Measurements from ENCODE around the gene VENTX.

DNA sequence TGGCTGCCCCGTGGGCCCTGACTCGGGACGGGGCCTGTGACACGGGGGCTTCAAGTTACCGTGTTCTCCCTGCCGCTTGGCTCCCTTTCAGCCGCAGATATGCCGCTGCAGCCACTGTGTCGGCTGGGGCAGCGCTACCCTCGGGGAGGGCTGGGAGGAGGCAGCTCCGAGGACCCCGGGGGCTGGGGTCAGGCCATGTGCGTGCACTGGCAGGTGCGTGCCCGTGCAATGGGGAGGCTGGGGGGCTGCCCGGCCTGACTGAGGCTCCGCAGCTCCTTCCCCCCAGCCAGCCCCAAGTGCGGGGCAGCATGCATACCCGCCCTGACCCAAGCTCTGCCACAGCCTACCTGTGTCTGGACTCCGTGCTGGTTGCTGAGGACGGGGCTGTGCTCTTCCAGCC lies 48.4 kb upstream of the VENTX start:
- TF ChIP-seq, protein P1, sequence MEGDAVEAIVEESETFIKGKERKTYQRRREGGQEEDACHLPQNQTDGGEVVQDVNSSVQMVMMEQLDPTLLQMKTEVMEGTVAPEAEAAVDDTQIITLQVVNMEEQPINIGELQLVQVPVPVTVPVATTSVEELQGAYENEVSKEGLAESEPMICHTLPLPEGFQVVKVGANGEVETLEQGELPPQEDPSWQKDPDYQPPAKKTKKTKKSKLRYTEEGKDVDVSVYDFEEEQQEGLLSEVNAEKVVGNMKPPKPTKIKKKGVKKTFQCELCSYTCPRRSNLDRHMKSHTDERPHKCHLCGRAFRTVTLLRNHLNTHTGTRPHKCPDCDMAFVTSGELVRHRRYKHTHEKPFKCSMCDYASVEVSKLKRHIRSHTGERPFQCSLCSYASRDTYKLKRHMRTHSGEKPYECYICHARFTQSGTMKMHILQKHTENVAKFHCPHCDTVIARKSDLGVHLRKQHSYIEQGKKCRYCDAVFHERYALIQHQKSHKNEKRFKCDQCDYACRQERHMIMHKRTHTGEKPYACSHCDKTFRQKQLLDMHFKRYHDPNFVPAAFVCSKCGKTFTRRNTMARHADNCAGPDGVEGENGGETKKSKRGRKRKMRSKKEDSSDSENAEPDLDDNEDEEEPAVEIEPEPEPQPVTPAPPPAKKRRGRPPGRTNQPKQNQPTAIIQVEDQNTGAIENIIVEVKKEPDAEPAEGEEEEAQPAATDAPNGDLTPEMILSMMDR (optimal IDR thresholded peaks at IDR 0.05 in 1 of 3, IDR thresholded peaks at IDR 0.05 in 1 of 3, conservative IDR thresholded peaks at IDR 0.05 in 1 of 3; ENCODE audit: extremely low read depth in 1 of 3, insufficient read depth in 2 of 3, low read length in 3 of 3), result no peak
- TF ChIP-seq EZH2 (IDR thresholded peaks at IDR 0.05; ENCODE audit: low read length), result no peak
